ENCODE data around the gene FAM204A.

Gene FAM204A

DNA sequence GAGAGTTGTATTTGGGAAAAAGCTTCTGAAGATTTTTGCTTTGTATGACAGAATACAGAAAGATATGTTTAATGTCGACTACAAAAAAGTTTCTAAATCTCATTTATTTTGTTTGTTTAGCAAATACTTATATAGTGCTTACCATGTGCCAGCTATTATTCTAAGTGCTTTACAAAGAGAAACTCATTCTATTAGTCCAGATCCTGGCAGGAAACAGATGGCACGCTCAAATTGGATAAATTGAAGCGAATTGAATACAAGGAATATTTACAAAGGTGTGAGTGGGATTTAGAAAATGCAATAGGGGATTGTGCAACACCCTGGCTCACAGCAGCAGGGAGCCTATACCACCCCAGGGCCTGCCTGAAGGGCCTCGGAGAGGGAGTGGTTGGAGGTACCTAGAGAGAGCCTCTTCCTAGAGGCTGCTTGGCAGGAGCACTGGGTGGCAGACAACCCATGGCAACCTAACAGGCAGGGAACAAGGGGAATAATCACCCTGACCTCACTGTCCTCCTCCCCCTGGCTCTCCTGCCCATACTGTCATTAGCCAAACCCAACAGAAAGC lies 27.6 kb upstream of the FAM204A start:
- TF ChIP-seq, protein P1, sequence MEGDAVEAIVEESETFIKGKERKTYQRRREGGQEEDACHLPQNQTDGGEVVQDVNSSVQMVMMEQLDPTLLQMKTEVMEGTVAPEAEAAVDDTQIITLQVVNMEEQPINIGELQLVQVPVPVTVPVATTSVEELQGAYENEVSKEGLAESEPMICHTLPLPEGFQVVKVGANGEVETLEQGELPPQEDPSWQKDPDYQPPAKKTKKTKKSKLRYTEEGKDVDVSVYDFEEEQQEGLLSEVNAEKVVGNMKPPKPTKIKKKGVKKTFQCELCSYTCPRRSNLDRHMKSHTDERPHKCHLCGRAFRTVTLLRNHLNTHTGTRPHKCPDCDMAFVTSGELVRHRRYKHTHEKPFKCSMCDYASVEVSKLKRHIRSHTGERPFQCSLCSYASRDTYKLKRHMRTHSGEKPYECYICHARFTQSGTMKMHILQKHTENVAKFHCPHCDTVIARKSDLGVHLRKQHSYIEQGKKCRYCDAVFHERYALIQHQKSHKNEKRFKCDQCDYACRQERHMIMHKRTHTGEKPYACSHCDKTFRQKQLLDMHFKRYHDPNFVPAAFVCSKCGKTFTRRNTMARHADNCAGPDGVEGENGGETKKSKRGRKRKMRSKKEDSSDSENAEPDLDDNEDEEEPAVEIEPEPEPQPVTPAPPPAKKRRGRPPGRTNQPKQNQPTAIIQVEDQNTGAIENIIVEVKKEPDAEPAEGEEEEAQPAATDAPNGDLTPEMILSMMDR (IDR thresholded peaks at IDR 0.05) = no peak
- Histone ChIP-seq H3K27ac (no peak overlapping the region), H3K4me3 (no peak overlapping the region)
- no peak for DNase-seq (ENCODE audit: low spot score)

DNA sequence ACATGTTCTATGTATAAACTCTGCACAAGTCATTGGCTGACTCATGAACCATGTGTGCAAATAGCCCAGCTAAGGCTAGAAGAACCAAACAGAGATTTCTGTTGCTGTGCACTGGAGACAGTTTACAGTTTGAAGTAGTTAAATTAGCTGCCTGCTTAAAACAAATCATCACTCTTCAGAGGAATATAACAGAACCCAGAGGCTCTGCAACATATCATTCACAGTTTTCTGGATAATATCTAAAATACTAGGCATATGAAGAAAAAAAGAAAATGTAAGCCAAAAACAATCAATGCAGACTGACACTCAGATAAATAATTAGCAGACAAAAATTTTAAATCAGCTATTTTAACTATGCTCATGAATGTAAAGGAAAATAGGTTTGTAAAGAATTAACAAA lies 23.6 kb upstream of the FAM204A start:
- no peak for DNase-seq (ENCODE audit: low spot score)
- Histone ChIP-seq H3K27ac (no peak overlapping the region), H3K4me3 (no peak overlapping the region)
- TF ChIP-seq, protein P1 (IDR thresholded peaks at IDR 0.05) = no peak

DNA sequence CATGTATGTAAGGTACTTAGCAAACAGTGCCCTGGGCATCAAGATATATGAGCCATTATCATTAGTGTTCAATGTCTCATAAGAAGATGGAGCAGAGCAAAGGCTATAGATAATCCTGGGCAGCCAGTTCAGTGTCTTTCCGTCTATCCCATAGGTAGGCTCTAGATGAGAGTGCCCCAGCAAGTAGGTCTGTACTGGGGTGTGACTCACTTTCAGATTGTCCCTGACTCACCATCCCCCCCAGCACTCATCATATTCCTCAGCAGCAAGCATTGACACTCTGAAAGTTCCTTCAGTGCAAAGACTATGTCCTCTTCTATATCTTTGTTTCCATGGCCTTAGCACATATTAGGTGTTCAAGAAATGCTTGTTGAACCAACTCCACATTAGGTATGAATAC lies 20.0 kb upstream of the FAM204A start:
- no peak overlapping the region for H3K27ac ChIP-seq
- no peak overlapping the region for H3K4me3 ChIP-seq
- TF ChIP-seq, protein P1 (IDR thresholded peaks at IDR 0.05) = no peak
- DNase-seq (ENCODE audit: low spot score) = no peak

DNA sequence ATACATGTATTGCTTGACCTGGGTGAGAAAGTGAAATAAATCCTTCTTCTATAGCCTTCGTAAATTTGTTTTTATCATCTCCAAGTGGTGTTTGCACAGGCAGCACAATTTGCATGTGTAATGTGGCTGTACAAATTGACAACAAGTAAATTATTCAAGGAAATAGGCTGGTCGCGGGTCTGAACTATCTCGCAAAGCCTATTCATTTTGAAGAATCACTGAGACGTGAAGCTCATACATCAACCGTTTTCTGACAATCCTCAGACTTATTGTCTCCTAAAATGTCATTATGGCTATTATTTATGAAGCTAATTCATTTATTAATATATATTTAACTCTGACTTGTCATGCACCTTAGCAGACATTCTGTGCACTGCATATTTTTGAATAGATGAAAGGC lies 16.2 kb upstream of the FAM204A start:
- DNase-seq (ENCODE audit: low spot score) = no peak
- H3K4me3 ChIP-seq = no peak overlapping the region
- no peak overlapping the region for H3K27ac ChIP-seq
- TF ChIP-seq, protein P1 (IDR thresholded peaks at IDR 0.05) = no peak

DNA sequence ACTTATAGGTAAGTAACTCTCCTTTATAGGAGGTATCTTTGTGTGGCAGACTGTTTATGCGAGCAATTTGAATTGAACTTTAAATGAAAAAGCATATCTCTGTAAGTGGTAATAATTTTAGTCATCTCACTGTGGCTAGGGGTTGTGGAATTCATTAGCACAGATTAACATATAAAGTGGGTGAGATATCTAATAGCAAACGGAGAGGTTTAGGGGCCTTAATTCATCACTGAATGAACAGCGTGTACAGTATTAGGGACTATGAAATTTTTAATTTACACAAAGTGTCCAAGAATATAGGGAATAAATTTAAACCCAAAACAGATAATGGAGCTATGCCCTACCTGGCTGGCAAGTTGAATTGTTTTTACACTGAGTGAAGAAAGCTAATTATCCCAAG lies 15.7 kb upstream of the FAM204A start:
- no peak for DNase-seq (ENCODE audit: low spot score)
- no peak overlapping the region for H3K27ac ChIP-seq
- no peak overlapping the region for H3K4me3 ChIP-seq
- TF ChIP-seq, protein P1 (IDR thresholded peaks at IDR 0.05) = no peak

DNA sequence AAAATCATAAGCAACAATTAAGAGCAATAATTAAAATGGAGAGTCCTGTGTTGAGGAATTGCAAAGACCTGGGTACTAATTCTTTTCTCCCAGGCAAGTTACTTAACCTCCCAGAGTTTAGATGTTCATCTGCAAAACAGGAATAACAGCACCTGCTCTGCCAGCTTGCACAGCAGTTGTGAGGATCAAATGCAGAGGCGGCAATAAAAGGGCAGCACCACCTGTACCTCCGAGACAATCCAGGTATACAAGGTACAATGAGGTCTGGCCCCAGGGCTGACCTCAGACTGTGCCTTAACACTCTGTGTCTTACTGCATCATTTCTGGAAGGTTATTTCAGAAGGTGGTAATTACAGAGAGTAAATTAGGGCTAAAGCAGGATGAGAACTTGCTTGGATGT lies 14.5 kb upstream of the FAM204A start:
- TF ChIP-seq, protein P1 (IDR thresholded peaks at IDR 0.05) = no peak
- no peak overlapping the region for H3K4me3 ChIP-seq
- H3K27ac ChIP-seq = no peak overlapping the region
- DNase-seq (ENCODE audit: low spot score) = no peak

DNA sequence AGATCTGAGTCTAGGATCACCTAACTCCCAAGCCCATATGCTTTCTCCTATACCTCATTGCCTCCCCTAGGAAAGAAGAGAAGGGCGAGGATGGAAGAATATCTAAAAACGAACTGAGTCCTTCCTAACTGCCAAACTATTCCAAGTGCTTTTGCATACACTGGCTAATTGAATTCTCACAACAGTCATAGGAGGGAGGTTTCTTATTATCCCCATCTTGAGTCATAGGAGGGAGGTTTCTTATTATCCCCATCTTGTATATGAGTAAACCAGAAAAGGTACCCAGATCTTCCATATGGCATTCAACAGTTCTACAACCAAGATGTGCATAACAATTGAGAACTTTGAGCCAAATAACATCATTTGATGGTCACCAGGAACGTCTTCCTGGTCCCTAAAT lies 13.1 kb upstream of the FAM204A start:
- no peak for DNase-seq (ENCODE audit: low spot score)
- no peak overlapping the region for H3K4me3 ChIP-seq
- TF ChIP-seq, protein P1 (IDR thresholded peaks at IDR 0.05) = no peak
- no peak overlapping the region for H3K27ac ChIP-seq
